ENCODE measurements around the gene SLC5A5.
A peak's percentile ranks its signal among the peaks of the same experiment; 100 is the strongest.

SLC5A5 gene

DNA sequence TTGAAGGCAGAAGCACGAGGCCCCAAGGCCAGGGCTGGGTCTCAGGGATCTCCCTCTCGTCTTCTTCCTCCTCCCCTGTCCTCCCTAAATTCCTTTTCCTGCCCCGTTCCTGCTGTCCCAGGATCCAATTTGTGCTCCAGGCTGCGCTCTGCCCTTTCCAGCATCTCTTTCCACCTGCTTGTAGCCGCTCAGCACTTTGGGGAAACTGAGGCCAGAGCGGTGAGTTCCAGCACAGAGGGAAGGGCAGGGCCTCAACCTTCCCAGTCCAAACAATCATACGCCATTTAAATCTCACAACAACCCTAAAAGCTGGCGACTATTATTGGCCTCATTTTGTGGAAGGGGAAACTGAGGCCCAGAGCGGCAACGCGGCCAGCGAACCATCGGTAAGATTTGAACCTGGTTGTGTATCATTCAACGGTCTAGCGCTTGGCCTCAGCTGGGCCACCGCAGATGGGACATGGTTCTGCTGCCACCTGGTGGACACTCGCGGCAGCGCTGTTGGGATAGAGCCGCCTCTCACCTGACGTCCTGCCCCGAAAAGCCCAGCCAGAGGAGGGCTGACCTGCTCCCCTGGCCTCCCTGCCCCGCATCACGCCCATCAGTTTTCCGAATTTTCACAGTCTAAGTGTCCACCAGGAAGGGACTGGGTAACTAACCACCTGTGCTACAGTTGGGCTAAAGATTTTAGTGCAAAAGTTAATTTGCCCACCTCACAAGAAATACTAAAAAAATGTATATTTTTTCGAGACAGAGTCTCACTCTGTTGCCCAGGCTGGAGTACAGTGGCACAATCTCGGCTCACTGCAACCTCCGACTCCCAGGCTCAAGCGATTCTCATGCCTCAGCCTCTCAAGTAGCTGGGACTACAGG, 16.2 kb upstream of the SLC5A5 start:
- no peaks in the 10 kb centered on the region for H3F3A ChIP-seq (ENCODE audit: low read depth)
- H3K36me3 ChIP-seq (ENCODE audit: insufficient read depth, low read length) = peaks cover 5% of the 10 kb centered on the region; the same call in 1 of the 2 replicates
- peaks cover 7% of the 10 kb centered on the region for H4K20me1 ChIP-seq (ENCODE audit: insufficient read depth, low read length, poor library complexity, severe bottlenecking)
- H3K9me3 ChIP-seq (ENCODE audit: insufficient read depth, low read depth, low read length) = no peaks in the 10 kb centered on the region
- H2AFZ ChIP-seq (ENCODE audit: low read length) = peak overlapping the region; percentile 78; the same call in 1 of the 2 replicates
- H3K4me3 ChIP-seq (ENCODE audit: low read length, poor library complexity, severe bottlenecking) = no peak overlapping the region
- H3K4me1 ChIP-seq (ENCODE audit: insufficient read depth, low read length, poor library complexity, severe bottlenecking) = peaks cover 9% of the 10 kb centered on the region
- H3K27me3 ChIP-seq (ENCODE audit: insufficient read depth, low read length, poor library complexity, severe bottlenecking) = peaks cover 6% of the 10 kb centered on the region
- H3K9ac ChIP-seq (ENCODE audit: low read depth, low read length, poor library complexity, severe bottlenecking) = no peak overlapping the region
- H3K9me2 ChIP-seq (replicated peaks; ENCODE audit: low read depth, low read length) = no peaks in the 10 kb centered on the region
- H3K4me2 ChIP-seq (ENCODE audit: low read depth, low read length, poor library complexity, severe bottlenecking) = peak overlapping the region; percentile 44
- TF ChIP-seq CTCF (conservative IDR thresholded peaks at IDR 0.05; ENCODE audit: low read length) = peak; percentile 91
- TF ChIP-seq EZH2phosphoT487 (IDR thresholded peaks at IDR 0.05; ENCODE audit: borderline replicate concordance) = no peak
- H3K79me2 ChIP-seq (ENCODE audit: insufficient read depth, low read length) = peaks cover 9% of the 10 kb centered on the region

DNA sequence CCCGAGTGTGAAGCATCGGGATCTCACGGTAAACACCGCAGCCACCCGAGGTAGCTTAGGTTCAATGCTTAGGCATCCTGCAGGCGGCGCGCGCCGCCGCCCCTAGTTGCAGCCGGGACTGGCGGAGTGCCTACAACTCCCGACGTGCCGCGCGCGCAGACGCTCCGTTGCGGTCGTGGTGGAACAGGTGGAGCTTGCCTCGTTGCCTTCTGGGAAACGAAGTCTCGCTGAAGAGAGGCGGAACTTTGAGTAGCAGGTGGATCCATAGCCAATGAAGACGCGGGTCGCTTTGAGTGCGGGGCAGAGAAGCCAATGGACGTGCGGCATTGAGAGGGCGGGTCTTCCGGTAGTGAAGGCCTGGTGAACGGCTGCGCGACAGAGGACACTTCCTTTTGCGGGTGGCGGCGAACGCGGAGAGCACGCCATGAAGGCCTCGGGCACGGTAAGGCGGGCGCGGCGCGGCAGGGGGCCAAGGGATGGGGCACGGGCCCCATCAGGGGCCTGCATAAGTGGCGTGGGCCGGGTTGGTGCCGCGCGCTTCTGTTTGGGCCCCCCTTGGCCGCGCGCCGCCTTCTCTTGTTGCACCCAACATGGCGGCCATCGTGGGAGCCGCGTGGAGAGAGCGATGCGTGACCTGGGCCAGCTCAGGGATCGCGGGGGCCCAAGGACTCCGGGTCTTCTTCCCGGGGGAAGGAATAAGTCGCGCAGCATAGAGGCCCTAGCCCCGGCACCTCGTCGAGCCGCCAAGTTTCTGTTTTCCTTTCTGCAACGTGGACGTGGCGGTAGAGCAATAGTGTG, 12.0 kb upstream of the SLC5A5 start, which contains the start of gene RPL18A:
Gene RPL18A, plus strand, starts transcription at position 378 of the 798 bp plus-strand sequence. Its CDS starts 47 bp downstream, at position 425.
- Histone ChIP-seq H3K4me3 (ENCODE audit: low read length, poor library complexity, severe bottlenecking) (peak within 1 kb of the TSS; percentile 98), H3K27me3 (ENCODE audit: insufficient read depth, low read length, poor library complexity, severe bottlenecking) (peaks cover 7% of the 10 kb centered on the region), H3K9me2 (replicated peaks; ENCODE audit: low read depth, low read length) (no peaks in the 10 kb centered on the region), H4K20me1 (ENCODE audit: insufficient read depth, low read length, poor library complexity, severe bottlenecking) (peaks cover 42% of the 10 kb centered on the region), H3K36me3 (ENCODE audit: insufficient read depth, low read length) (peaks cover 41% of the 10 kb centered on the region; the same call in 1 of the 2 replicates), H3K9me3 (ENCODE audit: insufficient read depth, low read depth, low read length) (no peaks in the 10 kb centered on the region), H3K4me1 (ENCODE audit: insufficient read depth, low read length, poor library complexity, severe bottlenecking) (peaks cover 24% of the 10 kb centered on the region), H3K4me2 (ENCODE audit: low read depth, low read length, poor library complexity, severe bottlenecking) (peak within 1 kb of the TSS; percentile 96), H3K9ac (ENCODE audit: low read depth, low read length, poor library complexity, severe bottlenecking) (peak within 1 kb of the TSS; percentile 98), H3K79me2 (ENCODE audit: insufficient read depth, low read length) (peaks cover 42% of the 10 kb centered on the region), H3F3A (ENCODE audit: low read depth) (no peaks in the 10 kb centered on the region; the same call in 1 of the 2 replicates), H2AFZ (ENCODE audit: low read length) (peak within 1 kb of the TSS; percentile 96)
- TF ChIP-seq CTCF (conservative IDR thresholded peaks at IDR 0.05; ENCODE audit: low read length) (peak; percentile 78), EZH2phosphoT487 (IDR thresholded peaks at IDR 0.05; ENCODE audit: borderline replicate concordance) (no peak)

GRCh38 chr19:17860331-17860992, 11.3 kb upstream of the SLC5A5 start:
- H3K36me3 ChIP-seq (ENCODE audit: insufficient read depth, low read length) = peaks cover 47% of the 10 kb centered on the region; the same call in 1 of the 2 replicates
- no peak overlapping the region for H2AFZ ChIP-seq (ENCODE audit: low read length)
- H3K9me3 ChIP-seq (ENCODE audit: insufficient read depth, low read depth, low read length) = no peaks in the 10 kb centered on the region
- peak overlapping the region; percentile 96 for H3K4me2 ChIP-seq (ENCODE audit: low read depth, low read length, poor library complexity, severe bottlenecking)
- H4K20me1 ChIP-seq (ENCODE audit: insufficient read depth, low read length, poor library complexity, severe bottlenecking) = peaks cover 42% of the 10 kb centered on the region
- TF ChIP-seq CTCF (conservative IDR thresholded peaks at IDR 0.05; ENCODE audit: low read length) = no peak
- TF ChIP-seq EZH2phosphoT487 (IDR thresholded peaks at IDR 0.05; ENCODE audit: borderline replicate concordance) = no peak
- H3K27me3 ChIP-seq (ENCODE audit: insufficient read depth, low read length, poor library complexity, severe bottlenecking) = peaks cover 7% of the 10 kb centered on the region
- no peaks in the 10 kb centered on the region; the same call in 1 of the 2 replicates for H3F3A ChIP-seq (ENCODE audit: low read depth)
- peak overlapping the region; percentile 98 for H3K9ac ChIP-seq (ENCODE audit: low read depth, low read length, poor library complexity, severe bottlenecking)
- H3K4me3 ChIP-seq (ENCODE audit: low read length, poor library complexity, severe bottlenecking) = peak overlapping the region; percentile 98
- peaks cover 21% of the 10 kb centered on the region for H3K4me1 ChIP-seq (ENCODE audit: insufficient read depth, low read length, poor library complexity, severe bottlenecking)
- H3K9me2 ChIP-seq (replicated peaks; ENCODE audit: low read depth, low read length) = no peaks in the 10 kb centered on the region
- peaks cover 42% of the 10 kb centered on the region for H3K79me2 ChIP-seq (ENCODE audit: insufficient read depth, low read length)
